NT2/D1 (cell line): ENCODE measurements around the gene SAGE1.

Experiments used
- SUZ12 ChIP-seq: IDR thresholded peaks from 2 replicates; pipeline ENCODE4 v1.6.1; 2011; ENCODE audit not compliant: insufficient read length, insufficient read depth; ENCODE audit errors: extremely low read depth
- YY1 ChIP-seq: IDR thresholded peaks from 2 replicates; pipeline ENCODE4 v1.6.1; 2011; ENCODE audit not compliant: insufficient read length, insufficient read depth
- ZNF274 ChIP-seq: IDR thresholded peaks from 2 replicates; pipeline ENCODE4 v1.6.1; 2011; ENCODE audit warnings: mild to moderate bottlenecking, low read depth, low read length

GRCh38 chrX:135944486-135944885 lies 51.0 kb downstream of the SAGE1 start:
- no peak for TF ChIP-seq YY1
- TF ChIP-seq ZNF274 = no peak
- no peak for TF ChIP-seq SUZ12
